HG03558 (cell line): ENCODE measurements around the gene MBD6.

Experiments
- ATAC-seq: cut with Tn5 transposase; IDR thresholded peaks from one replicate; pipeline ENCODE4 v1.9.1; 2021; ENCODE audit warnings: moderate number of reproducible peaks; ENCODE audit not compliant: unreplicated experiment; ENCODE audit errors: extremely low read depth

MBD6 gene, protein sequence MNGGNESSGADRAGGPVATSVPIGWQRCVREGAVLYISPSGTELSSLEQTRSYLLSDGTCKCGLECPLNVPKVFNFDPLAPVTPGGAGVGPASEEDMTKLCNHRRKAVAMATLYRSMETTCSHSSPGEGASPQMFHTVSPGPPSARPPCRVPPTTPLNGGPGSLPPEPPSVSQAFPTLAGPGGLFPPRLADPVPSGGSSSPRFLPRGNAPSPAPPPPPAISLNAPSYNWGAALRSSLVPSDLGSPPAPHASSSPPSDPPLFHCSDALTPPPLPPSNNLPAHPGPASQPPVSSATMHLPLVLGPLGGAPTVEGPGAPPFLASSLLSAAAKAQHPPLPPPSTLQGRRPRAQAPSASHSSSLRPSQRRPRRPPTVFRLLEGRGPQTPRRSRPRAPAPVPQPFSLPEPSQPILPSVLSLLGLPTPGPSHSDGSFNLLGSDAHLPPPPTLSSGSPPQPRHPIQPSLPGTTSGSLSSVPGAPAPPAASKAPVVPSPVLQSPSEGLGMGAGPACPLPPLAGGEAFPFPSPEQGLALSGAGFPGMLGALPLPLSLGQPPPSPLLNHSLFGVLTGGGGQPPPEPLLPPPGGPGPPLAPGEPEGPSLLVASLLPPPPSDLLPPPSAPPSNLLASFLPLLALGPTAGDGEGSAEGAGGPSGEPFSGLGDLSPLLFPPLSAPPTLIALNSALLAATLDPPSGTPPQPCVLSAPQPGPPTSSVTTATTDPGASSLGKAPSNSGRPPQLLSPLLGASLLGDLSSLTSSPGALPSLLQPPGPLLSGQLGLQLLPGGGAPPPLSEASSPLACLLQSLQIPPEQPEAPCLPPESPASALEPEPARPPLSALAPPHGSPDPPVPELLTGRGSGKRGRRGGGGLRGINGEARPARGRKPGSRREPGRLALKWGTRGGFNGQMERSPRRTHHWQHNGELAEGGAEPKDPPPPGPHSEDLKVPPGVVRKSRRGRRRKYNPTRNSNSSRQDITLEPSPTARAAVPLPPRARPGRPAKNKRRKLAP

DNA sequence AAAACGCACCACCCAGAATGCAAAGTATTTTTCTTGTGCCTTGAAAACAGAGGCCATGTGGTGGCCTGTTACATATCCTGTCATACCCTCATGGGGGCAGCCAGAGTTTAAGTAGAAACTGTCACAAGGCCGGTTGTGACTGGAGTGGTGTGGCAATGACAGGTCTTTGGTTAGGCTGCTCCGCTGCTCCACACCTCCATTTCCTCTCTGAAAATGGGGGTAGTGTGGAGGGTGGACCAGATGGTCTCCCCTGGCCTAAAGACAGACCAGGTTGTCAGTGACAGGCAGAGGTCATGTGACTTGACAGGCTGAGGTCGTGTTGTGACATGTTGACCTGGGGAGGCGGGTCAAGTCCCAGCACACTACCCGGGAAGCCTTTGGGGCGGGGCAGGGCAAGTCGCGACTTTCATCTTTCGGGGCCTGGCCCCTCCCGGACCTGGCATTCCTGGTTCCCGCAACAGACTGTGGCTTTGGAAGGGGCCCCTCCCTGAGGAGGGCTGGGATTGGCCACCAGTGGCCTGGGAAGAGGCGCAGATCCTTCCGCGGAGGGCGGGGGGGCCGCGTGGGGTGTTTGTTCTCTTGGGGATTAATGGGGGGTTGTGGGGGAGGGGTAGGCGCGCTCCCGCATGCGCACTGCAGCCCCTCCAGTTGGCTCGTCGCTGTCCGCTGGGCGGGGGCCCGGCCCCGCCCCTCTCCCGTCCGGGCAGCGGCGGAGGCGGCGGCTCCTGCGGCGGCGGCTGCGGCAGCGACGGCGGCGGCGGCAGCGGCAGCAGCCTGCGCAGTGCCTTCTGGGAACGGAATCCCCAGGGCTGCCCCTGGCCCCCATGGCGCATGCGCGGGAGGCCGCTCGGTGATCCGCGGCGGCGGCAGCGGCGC is at the start of gene MBD6:
MBD6 (plus strand) TSS at position 814 of the 876 bp plus-strand sequence. CDS start 1,480 bp downstream, outside the sequence.
- peak; percentile 32 for ATAC-seq

DNA sequence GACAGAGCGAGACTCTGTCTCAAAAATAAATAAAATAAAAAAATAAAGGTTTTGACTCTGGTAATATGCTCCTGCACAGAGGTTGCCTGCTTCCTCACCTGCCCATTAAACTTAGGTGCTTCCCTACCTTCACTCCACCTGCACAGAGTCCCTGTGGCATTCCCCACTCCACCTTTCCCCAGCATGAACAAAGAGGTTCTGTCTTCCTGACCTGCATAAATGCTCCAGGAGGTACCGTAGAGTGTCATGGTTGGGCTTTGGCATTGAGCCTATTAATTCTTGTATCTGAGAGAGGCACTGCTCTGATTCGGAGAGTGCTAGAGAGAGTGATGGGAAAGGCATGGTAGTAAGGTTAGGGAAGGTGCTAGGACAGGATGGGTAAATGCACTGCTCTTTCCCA is 49.2 kb upstream of the MBD6 start:
- no peak for ATAC-seq

DNA sequence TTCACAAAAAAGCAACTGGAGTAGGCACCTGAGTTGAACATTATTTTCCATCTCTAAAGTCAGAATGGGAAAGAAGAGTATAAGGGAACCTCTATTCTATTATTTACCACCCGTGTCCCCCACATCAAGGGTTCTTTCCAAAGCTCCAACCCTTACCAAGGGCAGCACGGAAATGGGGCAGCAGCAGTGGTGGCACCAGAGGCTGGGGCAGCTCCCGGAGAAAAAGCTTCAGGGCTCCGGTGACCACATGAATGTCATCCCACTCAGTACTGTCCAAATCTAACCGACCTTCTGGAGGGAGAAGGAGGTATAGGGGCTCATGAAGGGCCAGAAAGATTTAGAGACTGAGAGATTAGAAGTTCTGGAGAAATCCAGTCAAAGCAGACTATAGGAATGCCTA is 48.7 kb upstream of the MBD6 start:
- no peak for ATAC-seq

DNA sequence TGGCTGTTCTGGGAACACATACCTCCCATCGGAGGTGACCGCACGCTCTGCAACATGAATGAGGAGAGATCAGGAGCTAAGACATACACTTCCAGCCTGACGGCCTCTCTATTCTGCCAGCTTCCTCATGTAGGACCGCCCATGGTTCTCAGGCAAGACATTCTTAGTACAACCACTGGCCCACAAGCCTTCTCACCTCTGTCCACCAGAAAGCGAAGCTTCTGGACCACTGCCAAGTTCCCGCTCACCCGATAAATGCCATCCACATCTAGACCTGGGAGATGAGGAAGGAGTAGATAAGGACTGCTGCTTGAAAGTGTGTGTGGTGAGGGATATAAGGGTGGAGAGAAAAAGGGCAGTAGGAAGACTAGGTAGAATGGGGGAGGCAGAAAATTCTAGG is 48.2 kb upstream of the MBD6 start:
- ATAC-seq, result no peak

DNA sequence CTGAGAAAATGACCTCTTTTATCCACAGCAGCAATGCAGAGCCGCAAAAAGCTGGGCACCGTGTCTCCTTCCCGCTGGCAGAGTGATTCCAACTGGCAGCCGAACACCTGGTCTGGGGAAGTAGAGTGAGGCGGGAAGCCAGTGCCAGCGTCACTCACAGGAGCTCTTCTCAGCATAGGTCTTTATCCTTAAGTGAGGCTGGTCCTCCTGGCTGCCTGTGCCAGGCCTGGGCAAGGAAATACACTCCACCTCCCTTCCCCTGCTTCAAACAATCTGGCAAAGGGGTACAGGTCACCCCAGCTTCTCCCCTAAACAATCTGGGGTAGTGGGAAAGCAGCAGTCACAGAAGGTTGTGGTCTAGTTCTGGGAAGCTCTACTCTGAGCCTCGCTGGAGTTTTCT is 47.8 kb upstream of the MBD6 start:
- no peak for ATAC-seq

DNA sequence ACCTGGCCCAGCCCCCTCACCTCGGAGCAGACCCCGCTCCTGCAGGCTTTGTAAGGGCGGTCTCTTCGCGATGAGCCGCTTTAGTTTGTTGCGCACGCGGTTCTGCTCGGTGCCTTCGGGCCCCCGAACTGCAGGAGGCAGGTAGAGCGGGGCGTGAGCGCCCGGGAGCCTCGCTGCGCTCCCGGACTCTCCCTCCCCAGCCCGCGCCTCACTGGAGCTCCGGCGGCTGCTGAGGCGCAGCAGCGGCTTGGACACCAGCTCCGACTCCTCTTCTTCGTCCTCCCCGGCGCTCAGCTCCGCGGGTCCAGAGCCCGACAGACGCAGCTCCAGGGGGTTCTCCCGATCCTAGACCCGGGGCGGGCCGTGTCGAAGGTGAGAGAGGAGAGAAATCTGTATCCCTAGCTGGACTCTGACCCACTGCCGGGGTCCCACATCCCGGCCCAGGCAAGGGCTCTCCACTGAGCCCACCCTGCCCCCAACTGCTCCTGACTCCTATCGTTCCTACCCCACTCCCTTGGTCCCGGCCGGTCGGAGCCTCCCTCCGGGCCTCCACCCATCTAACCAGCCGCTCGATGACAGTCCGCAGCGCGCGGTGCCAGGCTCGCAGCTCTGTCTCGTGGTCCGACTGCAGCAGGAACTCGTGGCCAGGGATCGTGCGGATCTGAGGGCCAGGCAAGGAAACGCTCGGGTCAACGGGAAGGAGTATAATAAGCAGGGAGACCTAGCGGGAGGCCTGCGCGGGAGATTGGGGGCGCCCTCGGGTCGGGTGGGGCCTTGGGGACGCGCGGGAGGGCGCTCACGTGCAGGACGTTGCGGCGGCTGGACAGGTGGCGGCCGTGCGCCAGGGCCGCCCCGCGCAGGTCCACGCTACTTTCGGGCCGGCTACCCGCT is 47.1 kb upstream of the MBD6 start:
- no peak for ATAC-seq

DNA sequence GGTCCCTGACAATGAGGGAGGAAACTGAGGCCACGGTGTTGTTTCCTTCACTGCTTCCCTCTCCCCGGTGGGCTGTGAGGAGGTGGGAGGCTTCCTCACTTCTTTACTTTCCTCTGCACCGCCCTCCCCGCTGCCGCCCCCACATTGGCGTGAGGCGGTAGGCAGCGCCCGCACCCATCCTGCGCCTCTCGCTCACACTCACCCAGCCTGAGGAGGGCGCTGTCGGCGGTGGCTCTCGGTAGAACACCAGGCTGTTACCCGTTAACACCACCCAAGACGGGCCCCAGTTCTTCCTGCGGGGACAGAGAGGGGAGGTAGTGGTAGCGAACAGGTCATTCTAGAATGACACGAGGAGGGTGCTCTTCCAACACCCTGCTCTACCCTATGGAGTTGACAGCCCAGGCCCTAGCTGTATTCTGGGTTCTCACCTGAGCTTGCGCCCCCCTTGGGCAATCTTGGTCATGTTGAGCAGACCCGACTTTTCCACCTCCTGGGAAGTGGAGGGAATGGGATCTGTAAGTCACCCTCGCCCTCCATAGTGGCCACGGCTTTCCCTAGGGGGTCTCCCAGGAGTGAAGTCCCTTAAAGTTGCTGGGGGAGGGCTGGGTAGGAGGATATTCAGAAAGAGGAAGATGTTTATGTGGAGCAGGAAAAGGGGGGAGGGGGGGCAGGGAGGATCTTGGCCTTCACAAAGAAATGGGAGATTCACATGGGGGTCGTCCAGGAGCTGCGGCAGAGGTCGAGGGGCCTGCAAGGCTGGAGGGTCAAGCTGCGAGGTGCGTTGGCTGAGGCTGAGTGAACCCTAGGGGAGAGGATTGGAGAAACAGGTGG is 46.2 kb upstream of the MBD6 start:
- no peak for ATAC-seq

DNA sequence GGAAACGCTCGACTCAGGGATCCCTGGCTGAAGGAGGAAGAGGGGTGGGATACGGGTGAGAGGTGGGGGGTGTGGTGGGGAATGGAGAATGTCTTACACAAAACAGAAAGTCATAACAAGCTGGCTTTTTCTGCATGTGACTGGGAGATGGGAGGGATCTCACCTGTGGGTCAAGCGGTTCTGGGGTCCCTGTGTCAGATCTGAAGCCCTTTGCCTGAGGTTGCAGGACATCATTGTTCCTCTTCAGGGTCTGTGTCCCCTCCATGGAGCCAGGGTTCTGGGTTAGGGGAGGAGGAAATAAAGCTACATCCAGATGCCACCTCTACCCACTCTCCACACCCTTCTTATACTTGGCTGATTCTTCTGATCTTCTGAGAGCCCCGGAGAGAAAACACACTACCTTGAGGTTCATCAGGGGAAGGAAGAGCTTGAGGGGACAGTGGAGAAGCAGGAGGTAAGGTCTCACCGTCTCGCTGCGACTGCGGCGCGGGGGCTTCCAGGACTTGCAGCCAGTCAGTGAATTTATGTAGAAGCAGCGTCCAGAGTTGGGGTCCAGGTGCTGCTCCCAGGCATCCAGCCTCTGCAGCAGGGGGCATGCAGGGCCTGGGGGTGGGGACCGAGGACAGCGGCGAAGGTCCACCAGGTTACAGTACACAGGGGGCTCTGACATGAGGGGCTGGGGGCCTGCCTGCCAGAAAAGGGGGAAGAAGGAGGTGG is 45.5 kb upstream of the MBD6 start:
- ATAC-seq, result no peak

DNA sequence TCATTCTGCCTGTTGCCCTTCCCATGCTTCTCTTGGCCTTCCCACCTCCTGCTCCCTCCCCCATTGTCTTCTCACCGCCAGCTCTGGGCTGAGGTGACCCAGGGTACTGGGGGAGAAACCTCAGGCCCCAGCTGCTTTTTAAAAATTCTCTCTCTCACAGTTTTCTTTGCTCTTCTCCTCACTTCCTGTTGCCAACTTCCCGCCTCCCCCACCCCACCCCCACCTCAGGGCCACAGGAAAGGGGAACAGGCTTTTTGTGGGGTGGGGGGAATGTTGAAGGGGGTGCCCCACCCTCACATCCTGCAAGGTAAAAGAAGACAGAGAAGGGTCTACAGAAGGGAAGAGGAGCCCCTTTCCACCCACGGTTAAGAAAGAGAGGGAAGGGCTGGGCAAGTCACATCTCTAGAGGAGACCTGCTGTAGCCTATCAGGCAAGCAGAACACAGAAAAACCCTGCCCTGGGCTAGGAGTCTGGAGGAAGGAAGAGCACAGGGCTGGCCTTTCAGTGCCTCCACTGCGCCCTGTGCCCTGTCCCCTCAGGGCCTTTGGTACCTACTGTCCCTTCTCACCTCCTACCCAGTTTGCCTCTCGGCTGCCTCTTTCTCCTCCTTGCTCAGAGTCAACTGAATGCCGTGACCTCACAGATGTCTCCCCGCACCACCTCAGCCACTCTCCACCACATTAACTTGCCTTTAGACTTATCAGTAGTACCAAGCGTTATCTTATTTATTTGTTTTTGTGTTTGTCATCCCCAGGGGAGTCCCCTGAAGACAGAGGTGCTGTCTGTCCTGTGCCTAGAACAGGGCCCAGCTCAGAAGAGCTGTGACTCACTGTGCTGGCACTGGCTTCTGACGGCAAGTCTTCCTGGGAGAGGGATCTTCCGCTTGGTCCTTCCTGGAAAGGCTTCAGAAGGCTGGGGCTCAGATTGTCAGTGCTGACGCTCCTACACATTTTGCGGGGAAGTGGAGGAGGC is 44.6 kb upstream of the MBD6 start:
- no peak for ATAC-seq

DNA sequence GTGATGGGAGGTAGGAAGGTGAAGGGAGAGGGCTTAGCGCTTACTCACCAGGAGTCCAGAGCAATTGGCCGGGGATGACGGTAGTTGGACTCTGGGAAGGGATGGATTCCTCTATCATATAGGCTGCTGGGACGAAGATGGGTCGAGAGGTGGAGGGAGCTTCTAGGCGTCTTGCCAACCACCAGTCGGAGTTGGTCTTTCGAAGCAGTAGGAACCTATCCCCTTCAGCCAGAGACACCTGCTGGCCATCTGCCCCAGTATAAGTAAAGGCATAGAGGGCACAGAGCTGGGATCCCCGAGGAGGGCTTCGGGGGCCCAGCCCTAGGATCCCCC is 43.6 kb upstream of the MBD6 start:
- no peak for ATAC-seq

DNA sequence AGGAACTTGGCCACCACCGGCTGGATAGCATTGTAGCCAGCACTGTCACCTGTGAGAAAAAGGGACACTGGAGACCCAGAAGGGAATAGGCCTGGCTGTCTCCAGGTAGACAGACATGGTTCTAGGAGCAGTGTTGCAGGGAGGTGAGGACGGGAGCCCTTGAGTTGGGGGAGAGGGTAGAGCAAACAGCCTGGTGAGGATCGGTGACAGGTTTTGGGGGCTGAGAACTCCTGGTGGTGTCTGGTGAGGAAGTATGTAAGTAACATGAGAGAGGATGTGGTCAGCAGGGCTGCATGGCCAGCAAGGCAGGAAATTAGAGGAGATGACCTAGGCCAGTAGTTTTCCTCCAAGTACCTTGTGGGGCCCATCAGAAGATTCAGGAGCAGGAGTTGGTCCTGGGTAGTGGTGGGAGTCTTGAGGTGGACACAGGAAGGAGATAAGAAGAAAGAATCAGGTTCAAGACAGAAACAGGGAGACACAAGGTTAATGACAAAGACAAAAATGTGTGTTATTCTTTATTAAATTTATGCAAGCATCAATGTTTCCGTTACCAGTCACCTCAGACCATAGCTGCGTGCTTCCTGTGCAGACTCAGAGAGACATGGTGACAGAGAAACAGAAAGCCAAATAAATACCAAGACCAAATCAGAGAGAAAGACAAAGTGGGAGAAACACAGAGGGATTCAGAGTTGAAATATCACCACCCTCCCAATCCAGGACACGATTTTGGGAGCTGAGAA is 43.1 kb upstream of the MBD6 start, which contains the start of gene ARHGAP9:
ARHGAP9 (minus strand) TSS at position 491 of the 740 bp plus-strand sequence; CDS start at position 31, 460 bp downstream.
- ATAC-seq, result no peak

DNA sequence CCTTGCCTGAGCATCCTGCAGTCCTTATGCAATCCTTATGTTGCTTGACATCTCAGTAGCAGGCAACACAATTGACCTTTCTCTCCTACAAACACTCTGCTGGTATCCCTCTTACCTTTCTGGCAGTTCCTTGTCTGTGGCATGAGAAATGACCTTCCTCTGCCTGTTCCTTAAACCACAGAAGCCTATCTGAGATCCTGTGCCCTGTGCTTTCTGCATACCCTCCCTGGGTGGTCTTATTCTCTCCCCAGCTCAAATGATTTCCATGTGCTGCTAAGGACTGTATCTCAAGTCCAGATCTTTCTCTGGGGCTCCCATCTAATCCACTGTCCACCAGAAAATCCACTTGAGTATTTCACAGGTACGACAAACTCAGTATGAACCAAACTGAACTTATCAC is 41.0 kb upstream of the MBD6 start:
- ATAC-seq, result no peak

DNA sequence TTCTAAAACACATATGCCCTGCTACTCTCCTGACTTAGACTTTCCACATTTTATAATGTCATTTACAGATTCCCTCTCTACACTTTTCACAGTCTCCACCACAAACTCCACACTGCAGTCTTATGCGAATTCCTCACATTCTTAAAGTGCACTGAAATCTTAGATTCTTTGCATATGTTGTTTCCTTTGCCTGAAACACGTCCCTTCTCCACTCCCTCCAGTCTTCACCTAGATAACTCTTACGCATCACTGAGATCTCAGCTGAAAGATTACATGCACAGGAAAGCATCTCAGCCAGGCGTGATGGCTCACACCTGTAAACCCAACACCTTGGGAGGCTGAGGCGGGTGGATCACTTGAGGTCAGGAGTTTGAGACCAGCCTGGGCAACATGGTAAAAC is 39.2 kb upstream of the MBD6 start:
- ATAC-seq, result no peak

DNA sequence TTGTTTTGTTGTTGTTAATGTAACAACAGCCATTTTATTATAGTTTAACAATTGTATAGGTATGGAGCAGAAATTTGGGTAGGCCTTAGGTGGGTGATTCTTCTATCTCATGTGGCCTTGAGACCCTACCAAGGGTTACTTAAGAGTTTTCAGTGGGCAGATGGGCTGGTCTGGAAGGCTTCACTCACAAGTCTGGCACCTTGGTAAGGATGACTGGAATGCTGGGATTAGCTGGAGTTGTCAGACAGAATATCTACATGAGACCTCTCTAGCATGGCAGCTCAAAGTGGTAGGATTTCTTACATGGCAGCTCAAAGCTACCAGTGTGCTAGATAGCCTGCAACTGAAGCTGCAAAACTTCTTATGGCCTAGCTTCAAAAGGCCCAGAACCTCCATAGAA is 36.9 kb upstream of the MBD6 start:
- no peak for ATAC-seq

DNA sequence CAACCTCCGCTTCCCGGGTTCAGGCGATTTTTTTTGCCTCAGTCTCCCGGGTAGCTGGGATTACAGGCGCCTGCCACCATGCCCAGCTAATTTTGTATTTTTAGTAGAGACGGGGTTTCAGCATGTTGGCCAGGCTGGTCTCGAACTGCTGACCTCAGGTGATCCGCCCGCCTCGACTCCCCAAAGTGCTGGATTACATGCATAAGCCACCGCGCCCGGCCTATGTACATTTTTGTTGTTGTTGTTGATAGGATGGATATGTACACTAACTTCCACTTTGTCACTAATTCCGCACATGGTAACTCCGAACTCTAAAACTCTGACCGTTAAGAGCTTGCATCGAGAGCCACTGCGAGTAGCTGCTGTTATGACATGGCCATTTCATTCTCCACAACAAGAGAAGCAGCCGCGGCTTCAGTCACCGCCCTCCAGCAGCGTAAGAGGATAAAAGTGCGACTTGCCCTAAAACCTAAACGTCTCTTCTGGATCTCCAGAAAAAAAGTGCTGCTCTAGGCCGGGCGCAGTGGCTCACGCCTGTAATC is 35.5 kb upstream of the MBD6 start:
- no peak for ATAC-seq
